ENCODE measurements around the gene MED13L.
A peak's percentile ranks its signal among the peaks of the same experiment; 100 is the strongest.
"Not testable (repeated sequence)": the region's sequence is repeated elsewhere in the genome, so short reads cannot be mapped to it uniquely, and the experiment has no call there.

Gene MED13L

DNA sequence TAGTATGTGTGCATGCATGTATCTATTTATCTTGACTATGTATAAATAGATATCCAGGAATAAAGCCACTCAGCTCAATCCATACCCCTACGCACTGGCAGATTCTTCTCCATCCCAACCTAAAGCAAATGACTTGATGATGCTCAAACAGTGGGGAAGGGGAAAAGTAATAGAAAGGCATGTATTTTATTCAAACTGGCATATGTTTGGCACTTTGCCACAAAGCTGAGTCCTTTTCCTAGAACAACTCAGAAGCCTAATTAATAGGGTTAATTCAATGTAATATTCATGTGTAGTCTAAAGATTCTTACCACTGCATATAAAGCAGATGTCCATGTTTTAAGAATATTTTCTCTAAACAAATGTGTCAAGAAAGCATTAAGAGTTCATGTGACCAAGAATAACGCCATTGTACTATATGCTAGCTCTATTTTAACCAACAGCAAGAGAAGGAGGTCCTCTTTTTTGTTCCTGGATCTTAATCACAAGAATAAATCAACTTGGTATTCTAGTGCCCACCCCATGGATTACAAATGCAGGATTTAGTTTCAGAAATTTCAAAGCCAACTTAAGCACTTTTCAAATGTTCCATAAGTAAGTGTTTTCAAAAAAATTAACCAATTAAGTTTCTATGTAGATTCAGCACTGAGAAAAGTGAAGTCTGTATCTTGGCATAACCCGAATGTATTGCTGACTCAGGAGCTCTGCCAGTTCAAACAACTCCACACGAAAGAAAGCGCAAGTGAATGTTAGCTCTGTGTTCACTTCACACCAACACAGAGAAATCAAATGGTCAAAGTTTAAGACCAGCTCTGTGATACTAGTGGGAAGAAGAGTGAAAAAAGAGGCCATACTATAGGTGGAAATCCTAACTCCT lies 233.6 kb downstream of the MED13L start:
- no peak for DNase-seq

DNA sequence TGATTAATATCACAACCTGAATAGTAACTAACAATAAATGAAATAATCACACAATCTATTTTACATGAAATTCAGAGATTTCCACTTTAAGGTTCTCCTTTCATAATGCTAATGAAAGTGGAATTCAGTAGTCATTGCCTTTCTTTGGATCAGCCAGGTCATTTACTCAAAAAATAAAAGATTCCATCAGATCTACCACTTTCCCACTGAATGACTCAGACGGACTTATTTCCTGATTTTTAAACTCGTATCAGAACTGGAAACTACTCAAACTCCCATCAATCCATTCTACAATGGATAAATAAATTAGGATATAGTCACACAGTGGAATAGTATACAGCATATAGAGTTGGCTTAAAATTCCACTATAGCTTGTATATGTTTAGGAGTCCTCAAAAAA lies 237.1 kb downstream of the MED13L start:
- DNase-seq: no peak

GRCh38 chr12:116039081-116039480 lies 238.4 kb downstream of the MED13L start:
- no peak for DNase-seq

DNA sequence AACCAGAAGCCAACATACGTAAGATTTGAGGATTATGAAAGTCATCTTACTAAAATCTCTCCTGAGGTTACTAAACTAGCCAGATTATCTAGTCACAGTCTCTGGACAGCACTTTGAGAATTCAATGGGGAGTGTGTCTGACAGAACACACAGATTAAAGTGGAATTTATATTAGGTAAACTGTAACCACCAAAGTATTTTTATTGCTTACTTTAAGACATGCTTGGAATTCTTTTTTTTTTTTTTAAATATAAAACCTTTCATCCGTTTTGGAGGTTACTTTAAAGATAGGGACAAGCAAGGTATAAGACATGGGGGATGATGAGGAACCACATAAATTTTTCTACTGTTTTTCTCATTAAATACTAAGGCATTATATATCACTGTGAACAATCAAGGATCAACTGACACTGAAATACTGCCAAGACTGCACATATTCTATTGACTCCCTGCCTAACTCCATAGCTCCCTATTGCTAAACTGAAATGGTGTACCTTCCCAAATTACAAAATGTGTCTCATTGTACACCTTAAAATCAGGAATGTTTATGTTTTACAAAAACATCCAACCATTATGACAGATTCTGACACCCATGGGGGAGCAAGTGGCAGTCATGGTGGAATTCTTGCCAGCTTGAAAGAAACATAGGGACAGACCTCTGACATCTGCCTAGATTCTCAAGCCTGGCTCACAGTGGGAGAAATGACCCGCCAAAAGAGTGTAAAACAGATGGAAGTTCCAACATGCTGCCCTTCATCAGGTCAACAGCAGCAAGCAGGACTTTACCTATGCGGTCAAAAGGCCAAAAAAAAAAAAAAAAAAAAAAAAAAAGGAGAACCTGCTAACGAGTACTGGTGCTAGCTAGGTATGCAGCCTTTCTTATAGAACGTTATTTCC lies 239.3 kb downstream of the MED13L start:
- no peak for DNase-seq

GRCh38 chr12:116033765-116034164 lies 243.7 kb downstream of the MED13L start:
- DNase-seq: no peak

DNA sequence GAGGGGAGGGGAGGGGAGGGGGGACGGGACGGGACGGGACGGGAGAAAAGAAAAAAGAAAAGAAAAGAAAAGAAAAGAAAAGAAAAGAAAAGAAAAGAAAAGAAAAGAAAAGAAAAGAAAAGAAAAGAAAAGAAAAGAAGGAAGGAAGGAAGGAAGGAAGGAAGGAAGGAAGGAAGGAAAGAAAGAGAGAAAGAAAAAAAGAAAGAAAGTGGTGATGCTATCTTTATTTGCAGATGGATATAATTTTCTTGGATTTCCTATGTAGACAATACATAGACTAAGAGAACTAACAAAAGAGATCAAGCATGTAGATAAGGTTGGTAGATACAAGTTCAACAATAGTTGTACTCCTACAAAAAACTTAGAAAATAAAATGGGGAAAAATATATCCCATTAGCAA lies 245.9 kb downstream of the MED13L start:
- not testable (repeated sequence) for DNase-seq

GRCh38 chr12:116028619-116029018 lies 248.9 kb downstream of the MED13L start:
- DNase-seq: no peak

DNA sequence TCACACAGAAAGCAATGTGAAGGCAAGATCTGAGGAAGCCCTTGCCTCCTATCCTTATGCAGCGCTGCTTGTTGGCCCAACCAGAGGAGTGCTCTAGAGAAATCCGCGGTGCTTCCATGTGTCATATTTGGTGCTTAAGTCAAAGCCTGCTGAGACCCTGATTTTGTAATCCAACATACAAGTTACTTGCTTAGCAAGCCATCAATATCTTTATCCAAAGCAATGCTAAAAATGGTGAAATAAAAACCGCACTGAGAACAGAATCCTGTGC lies 250.0 kb downstream of the MED13L start:
- no peak for DNase-seq

DNA sequence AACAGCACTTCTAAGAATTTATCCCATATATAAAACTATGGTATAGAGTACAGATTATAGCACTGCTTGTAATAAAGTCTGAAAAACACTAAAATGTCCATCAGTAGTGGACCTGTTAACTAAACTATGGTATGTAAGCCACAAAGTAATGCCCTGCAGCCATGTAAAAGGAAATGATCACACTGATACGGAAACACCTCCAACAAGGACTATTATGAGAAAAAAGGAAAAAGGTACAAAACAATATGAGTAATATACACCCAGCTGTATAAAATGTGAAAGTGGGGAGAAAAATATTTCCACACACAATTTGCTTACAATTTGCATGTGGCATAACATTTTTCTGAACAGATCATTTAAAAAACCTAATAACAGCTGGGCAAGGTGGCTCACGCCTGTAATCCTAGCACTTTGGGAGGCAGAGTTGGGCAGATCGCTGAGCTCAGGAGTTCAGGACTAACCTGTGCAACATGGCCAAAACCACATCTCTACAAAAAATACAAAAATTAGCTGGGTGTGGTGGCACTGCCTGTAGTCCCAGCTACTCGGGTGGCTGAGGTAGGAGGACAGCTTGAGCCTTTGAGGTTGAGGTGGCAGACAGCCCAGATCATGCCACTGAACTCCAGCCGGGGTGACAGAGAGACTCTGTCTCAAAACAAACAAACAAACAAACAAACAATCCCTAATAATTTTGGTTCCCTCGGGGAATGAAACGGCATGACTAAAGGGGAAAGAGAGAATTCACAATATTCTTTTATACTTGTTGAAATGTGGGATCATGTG lies 250.5 kb downstream of the MED13L start:
- DNase-seq: no peak

- DNase-seq: no peak
These were observed 251.1 kb downstream of the MED13L start for GRCh38 chr12:116026346-116026745.

- DNase-seq: no peak
These were observed 252.7 kb downstream of the MED13L start for GRCh38 chr12:116024769-116025168.

- no peak for DNase-seq
These were observed 258.1 kb downstream of the MED13L start for GRCh38 chr12:116019415-116019814.

DNA sequence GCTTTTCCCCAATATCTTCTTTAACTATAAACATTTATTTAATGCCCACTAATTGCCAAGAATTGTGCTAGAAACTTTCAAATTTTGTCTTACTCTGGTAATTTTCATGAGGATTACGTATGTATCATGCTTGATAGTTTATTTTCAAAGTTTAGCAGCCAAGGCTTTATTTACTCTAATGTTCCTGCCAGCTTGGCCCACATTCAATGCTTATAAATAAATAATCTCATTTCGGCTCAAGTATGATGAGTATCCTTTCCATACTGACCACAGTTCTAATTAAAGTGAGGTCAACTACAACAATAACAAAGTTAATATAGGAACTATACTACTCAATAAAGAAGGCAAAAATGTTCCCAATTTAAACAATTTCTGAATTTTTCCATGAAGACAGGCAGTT lies 259.2 kb downstream of the MED13L start:
- DNase-seq: no peak

- DNase-seq: peak in 1 of 2 donors; percentile 24
These were observed 262.0 kb downstream of the MED13L start for GRCh38 chr12:116015525-116015924.

DNA sequence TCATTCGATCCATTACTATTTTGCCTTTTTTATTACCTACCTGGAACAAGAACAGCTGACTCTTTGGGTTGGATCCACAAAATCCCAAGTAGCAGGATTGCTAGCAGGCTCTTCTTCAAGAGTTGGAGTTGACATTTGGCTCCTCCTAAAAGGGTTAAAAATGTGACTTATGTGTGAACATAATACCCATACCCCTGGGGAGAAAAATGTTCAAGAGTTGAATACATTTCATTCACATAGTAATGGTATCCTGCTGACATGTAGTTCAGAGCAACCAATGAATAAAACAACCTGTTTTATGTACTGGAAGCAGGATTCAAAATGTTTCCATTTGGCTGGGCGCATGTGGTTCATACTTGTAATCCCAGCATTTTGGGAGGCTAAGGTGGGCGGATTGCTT lies 264.7 kb downstream of the MED13L start:
- DNase-seq: no peak

DNA sequence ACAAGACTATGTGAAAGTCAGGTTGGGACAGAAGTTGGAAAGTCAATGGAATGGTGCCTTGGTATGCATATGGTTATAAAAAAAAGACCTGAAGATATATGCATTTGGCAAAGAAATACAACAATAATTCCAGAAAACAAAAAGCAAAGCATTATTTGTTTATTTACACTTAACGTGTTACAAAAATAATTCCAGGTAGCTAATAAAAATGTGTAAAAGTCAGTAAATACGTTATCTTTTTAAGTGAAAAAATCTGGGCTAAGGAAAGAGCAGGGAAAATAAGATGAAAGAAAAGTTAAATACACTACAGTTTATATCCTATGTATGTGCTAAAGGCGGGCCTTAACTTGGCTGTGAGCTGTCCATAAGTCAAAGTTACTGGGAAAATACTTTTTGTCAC lies 266.3 kb downstream of the MED13L start:
- no peak for DNase-seq

GRCh38 chr12:116010467-116010866 lies 267.0 kb downstream of the MED13L start:
- no peak for DNase-seq

DNA sequence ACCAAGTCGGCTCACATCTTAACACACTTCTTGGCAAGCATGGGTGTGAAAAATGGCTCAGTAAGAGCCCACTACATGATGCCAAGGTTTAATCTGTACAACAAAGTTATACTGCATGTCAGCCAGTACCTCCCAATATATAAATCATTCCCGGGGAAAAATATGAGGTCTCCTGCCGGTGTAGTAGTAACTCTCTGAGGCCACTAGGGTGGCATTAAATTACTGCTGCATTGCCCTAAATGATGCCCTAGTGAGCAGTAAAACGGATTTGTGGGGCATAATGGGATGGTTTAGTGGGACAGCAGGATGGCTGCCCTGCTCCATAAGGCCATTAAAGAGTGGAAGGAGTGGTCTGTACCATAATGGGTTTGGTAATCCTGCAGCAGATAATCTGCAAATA lies 267.7 kb downstream of the MED13L start:
- no peak for DNase-seq

GRCh38 chr12:116006141-116006540 lies 271.4 kb downstream of the MED13L start:
- DNase-seq: no peak

GRCh38 chr12:116002890-116003536 lies 274.5 kb downstream of the MED13L start:
- no peak for DNase-seq

DNA sequence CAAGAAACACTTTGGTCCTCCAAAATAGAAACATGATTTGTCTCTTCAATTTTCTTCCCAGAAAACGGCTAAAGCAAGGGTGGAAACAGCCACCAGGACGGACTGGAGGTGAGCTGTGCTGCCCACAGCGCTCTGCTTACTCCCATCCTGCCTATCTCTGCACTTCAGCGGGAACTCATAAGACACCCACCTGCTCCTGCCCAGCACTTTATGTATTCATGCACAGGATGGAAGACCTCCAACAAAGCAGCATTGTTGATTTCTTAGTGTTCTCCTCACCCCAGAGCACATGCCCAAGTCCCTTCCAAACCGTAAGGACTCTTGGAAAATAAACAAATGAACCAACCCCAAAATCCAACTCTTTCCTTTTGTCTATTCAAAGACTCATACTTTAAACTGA lies 277.2 kb downstream of the MED13L start:
- DNase-seq: no peak

DNA sequence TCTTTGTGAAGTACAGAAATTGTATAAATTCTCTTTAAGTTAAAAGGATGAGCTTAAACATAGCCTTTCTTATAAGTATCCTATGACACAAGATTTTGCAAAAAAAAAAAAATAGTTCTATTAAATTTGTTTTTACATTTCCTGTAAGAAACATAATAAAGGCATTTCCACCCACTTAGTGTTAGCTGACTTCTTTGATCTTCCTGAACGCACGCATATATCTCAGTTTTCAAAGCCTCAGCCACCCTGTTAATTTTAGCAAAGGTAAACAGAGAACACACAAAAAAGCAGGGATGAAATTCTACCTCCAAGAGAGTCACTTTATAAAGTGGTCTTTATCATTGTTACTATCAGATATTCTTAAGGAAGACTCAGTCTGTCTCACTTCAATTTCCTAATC lies 277.9 kb downstream of the MED13L start:
- DNase-seq: no peak

Measured in CD4-positive, alpha-beta T cell treated with Interferon alpha-2 for 1 hour (primary cell).